Activated CD4-positive, alpha-beta memory T cell treated with anti-CD3 and anti-CD28 coated beads for 36 hours (primary cell): Measurements from ENCODE around the gene FGF1. TPM values are rescaled to one million over a fixed set of nuclear protein-coding genes. Genes with fewer than 3 reads are reported as not detected.

Experiments used
- CTCF ChIA-PET: fragments of 350-600 bp; sonication (Branson Sonifier 250); formaldehyde crosslinking; loops from one replicate; lab custom pipeline; 2021; ENCODE audit warnings: antibody characterized with exemption, inconsistent platforms; lab: Charles Lee
- POLR2A ChIA-PET: fragments of 350-600 bp; sonication (Branson Sonifier 250); formaldehyde crosslinking; loops from one replicate; lab custom pipeline; 2021; ENCODE audit warnings: antibody characterized with exemption; lab: Charles Lee
- DNase-seq: peaks from one replicate; pipeline ENCODE4 v3.0.0-alpha.2; 2020
- H3K27ac Mint-ChIP-seq: one replicate; pipeline ENCODE4 v1.8.0; 2021; ENCODE audit warnings: mixed read lengths
- H3K27me3 Mint-ChIP-seq: one replicate; pipeline ENCODE4 v1.8.0; 2021; ENCODE audit warnings: mixed read lengths
- H3K36me3 Mint-ChIP-seq: one replicate; pipeline ENCODE4 v1.8.0; 2021; ENCODE audit warnings: mixed read lengths
- H3K4me1 Mint-ChIP-seq: one replicate; pipeline ENCODE4 v1.8.0; 2021; ENCODE audit warnings: low read depth, mixed read lengths
- H3K4me3 Mint-ChIP-seq: one replicate; pipeline ENCODE4 v1.8.0; 2021; ENCODE audit warnings: mild to moderate bottlenecking, mixed read lengths
- H3K9me3 Mint-ChIP-seq: one replicate; pipeline ENCODE4 v1.8.0; 2021; ENCODE audit warnings: mixed read lengths
- intact Hi-C: fragments of 100-400 bp; cut with micrococcal nuclease; formaldehyde crosslinking; loops from one replicate; pipeline ENCODE4 v1.15.1; 2023
- total RNA-seq, 2 experiments: library from RNA; stranded (reverse); gene quantifications; one replicate each; pipeline ENCODE4 v1.2.3, GENCODE V29; 2021

Gene FGF1
- total RNA-seq, 2 experiments from 2014 or later, result not detected

GRCh38 chr5:142694092-142694856, 8.4 kb upstream of the FGF1 start:
- H3K27me3 Mint-ChIP-seq, result peaks cover 5% of the 10 kb centered on the region
- DNase-seq, result no peak
- H3K9me3 Mint-ChIP-seq, result no peaks in the 10 kb centered on the region
- intact Hi-C loops, result no loop called here
- H3K4me1 Mint-ChIP-seq, result no peaks in the 10 kb centered on the region
- ChIA-PET POLR2A (no interaction called here), CTCF (interaction anchor here (1.0 to 2.6 kb wide), 2 partner anchors 39 to 194 kb away, joined by 3 to 10 read pairs; no protein-coding TSS in a partner anchor)
- no peak overlapping the region for H3K4me3 Mint-ChIP-seq
- H3K27ac Mint-ChIP-seq, result no peak overlapping the region
- H3K36me3 Mint-ChIP-seq, result no peaks in the 10 kb centered on the region

DNA sequence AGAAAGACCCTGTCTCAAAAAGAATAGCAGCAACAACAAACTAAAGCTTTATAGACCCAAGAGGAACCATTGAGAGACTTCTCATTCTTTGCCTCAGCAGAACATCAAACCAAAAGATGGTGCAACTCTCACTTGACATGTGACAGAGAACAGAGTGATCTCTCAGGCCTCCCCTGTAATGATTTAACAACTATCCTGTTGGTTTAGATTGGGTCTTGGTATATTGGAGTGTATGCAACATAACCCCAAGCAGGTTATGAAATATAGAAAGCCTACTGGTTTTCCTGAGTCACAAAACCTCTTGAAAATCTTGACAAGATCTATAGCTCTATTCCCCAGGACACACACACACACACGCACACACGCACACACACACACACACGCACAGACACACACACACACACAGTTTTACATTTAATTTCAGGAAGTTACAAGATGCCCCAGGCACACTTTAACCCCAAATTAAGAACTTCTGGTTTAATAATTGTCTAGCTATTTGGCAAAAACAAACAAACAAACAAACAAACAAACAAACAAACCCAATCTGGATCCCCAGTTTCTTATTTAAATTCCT, 6.5 kb upstream of the FGF1 start:
- Mint-ChIP-seq H3K9me3 (no peaks in the 10 kb centered on the region), H3K27me3 (peaks cover 1% of the 10 kb centered on the region), H3K4me1 (no peaks in the 10 kb centered on the region), H3K27ac (no peak overlapping the region), H3K4me3 (no peak overlapping the region), H3K36me3 (no peaks in the 10 kb centered on the region)
- intact Hi-C loops, result no loop called here
- POLR2A ChIA-PET, result interaction anchor here (0.6 kb wide), 1 partner anchor 44 kb away, joined by 3 read pairs; no protein-coding TSS in a partner anchor
- CTCF ChIA-PET, result interaction anchor here (0.8 to 1.6 kb wide), 5 partner anchors 10 to 196 kb away, joined by 3 to 6 read pairs (median 4); no protein-coding TSS in a partner anchor
- DNase-seq, result no peak

DNA sequence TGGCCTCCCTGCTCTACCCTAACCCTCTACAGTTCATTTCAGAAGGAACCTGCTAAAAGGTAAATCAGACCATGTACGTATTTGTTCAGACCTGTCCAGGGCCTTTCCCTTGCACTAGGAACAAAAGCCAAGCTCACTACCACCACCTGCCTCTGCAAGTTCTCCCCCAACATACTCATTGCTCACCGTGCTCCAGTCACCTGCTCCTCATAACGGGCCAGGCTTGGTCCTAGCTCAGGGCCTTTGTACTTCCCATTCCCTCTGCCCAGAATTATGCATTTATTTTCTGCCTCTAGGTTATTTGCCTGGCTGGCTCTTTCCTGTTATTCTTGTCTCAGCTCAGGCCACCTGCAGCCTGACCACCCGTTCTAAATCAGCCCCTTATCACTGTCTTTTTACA, 4.8 kb upstream of the FGF1 start:
- CTCF ChIA-PET, result interaction anchor here (1.3 kb wide), 2 partner anchors 8 to 35 kb away, joined by 5 read pairs; no protein-coding TSS in a partner anchor
- POLR2A ChIA-PET, result no interaction called here
- intact Hi-C loops, result no loop called here

DNA sequence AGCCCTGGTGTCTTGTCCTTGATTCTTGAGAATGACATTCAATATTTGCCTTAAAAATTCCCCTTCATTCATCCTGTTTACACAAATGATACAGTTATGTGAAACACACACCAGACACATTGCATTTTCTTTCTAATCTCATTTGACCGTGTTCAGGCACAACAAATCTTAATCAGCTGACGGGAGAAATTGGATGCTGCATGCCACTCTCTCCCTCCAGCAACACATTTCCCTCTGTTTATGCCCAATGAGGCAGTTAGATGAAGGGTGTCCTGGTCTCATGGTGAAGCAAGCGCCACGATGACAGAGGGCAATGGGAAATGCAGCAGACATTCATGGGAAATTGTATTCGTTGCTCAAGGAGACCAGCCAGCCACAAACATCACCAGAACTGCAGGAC, 3.2 kb upstream of the FGF1 start:
- no peaks in the 10 kb centered on the region for H3K9me3 Mint-ChIP-seq
- intact Hi-C loops, result no loop called here
- CTCF ChIA-PET, result interaction anchor here (1.1 kb wide), 1 partner anchor 33 kb away, joined by 3 read pairs; no protein-coding TSS in a partner anchor
- H3K36me3 Mint-ChIP-seq, result no peaks in the 10 kb centered on the region
- POLR2A ChIA-PET, result no interaction called here
- no peak overlapping the region for H3K27ac Mint-ChIP-seq
- no peak for DNase-seq
- peaks cover 6% of the 10 kb centered on the region for H3K27me3 Mint-ChIP-seq
- H3K4me1 Mint-ChIP-seq, result no peaks in the 10 kb centered on the region
- H3K4me3 Mint-ChIP-seq, result no peak overlapping the region

More for the DNA sequence above, 4.8 kb upstream of the FGF1 start:
- no peak for DNase-seq
- no peaks in the 10 kb centered on the region for H3K4me1 Mint-ChIP-seq
- H3K4me3 Mint-ChIP-seq, result no peak overlapping the region
- no peak overlapping the region for H3K27ac Mint-ChIP-seq
- peaks cover 6% of the 10 kb centered on the region for H3K27me3 Mint-ChIP-seq
- no peaks in the 10 kb centered on the region for H3K36me3 Mint-ChIP-seq
- H3K9me3 Mint-ChIP-seq, result no peaks in the 10 kb centered on the region

GRCh38 chr5:142688281-142688989, 2.5 kb upstream of the FGF1 start:
- H3K4me1 Mint-ChIP-seq, result no peaks in the 10 kb centered on the region
- H3K27ac Mint-ChIP-seq, result no peak overlapping the region
- DNase-seq, result no peak
- no peaks in the 10 kb centered on the region for H3K36me3 Mint-ChIP-seq
- no peaks in the 10 kb centered on the region for H3K9me3 Mint-ChIP-seq
- H3K4me3 Mint-ChIP-seq, result no peak overlapping the region
- H3K27me3 Mint-ChIP-seq, result peaks cover 6% of the 10 kb centered on the region
- ChIA-PET CTCF (interaction anchor here (1.1 kb wide), 1 partner anchor 32 kb away, joined by 3 read pairs; no protein-coding TSS in a partner anchor), POLR2A (no interaction called here)
- intact Hi-C loops, result no loop called here

DNA sequence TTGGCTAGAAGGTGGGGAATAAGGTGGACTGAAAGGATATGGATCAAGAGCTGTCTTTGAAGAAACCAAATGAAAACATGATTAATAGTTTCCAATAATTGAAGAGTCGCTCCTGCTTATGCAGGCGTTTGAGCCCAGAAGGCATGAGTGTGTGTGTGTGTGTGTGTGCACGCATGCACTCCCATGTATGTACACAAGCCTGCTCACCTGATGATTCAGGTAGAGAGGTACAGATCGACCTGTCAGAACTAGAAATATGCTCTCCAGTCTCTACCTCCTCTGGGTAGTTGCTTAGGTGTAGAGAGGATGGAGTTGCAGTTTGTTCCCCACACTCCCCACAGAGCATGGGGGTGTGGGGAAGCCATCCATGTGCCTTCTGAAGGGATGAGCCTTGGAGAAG, 1.1 kb upstream of the FGF1 start:
- no peak overlapping the region for H3K4me3 Mint-ChIP-seq
- H3K27me3 Mint-ChIP-seq, result peaks cover 6% of the 10 kb centered on the region
- H3K27ac Mint-ChIP-seq, result no peak overlapping the region
- ChIA-PET POLR2A (no interaction called here), CTCF (interaction anchor here (0.9 to 2.8 kb wide), 2 partner anchors 12 to 26 kb away, joined by 4 to 8 read pairs; no protein-coding TSS in a partner anchor)
- H3K36me3 Mint-ChIP-seq, result no peaks in the 10 kb centered on the region
- H3K4me1 Mint-ChIP-seq, result no peaks in the 10 kb centered on the region
- intact Hi-C loops, result no loop called here
- H3K9me3 Mint-ChIP-seq, result no peaks in the 10 kb centered on the region
- DNase-seq, result no peak

DNA sequence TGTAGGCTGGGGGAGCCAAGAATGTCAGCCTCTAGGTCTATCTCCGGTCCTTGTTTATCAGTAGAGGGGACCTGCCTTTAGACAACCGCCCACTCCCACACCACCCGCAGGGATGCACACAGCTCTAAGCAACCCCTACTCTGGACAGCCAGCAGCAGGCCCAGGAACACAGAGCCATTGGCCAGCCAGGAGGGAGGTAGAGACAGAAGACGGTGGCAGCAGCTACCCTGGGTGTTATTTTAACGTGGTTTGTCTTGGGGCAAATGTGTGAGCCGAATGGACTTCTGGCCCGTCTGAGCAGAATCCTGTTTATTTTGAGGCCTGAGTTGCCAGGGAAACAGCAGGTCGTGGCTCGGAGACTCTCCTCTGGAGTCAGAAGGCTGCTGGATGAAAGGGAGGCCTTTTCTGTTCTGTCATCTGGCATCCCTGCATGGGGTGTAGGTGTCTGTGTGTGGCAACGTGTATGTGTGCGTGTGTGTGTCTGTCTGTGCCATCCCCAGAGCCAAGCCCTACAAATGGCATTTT, 382 bp upstream of the FGF1 start:
- POLR2A ChIA-PET, result no interaction called here
- no peak overlapping the region for H3K4me3 Mint-ChIP-seq

DNA sequence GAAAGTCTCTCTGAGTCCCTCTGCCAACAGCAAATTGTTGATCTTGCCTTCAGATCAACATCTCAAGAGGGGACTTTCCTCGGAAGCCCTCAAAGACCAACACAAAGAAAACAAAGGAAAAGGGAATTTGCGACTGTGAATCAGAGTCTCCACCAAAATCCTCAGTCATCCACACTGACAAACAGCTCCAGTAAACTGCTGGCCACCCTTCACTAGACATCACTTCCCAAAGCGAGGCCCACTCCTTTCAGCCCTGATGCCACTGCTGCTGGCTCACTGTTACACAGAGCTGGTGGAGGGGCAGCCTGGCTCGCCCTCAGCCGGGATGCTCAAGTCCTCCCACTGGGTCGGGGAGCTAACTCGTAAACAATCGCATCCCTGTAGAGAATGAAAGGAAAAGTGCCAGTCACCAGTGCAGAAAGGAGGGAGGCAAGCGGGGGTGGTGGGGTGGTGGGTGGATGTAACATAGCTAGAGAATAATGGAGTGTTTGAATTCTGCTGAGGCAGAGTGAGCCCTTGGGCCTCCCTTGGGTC, 1.3 kb downstream of the FGF1 start:
- intact Hi-C loops, result no loop called here
- H3K36me3 Mint-ChIP-seq, result no peaks in the 10 kb centered on the region

More for the DNA sequence above, 382 bp upstream of the FGF1 start:
- no peak overlapping the region for H3K27ac Mint-ChIP-seq
- CTCF ChIA-PET, result interaction anchor here (0.9 to 2.8 kb wide), 2 partner anchors 13 to 27 kb away, joined by 4 to 8 read pairs; no protein-coding TSS in a partner anchor
- intact Hi-C loops, result no loop called here
- H3K4me1 Mint-ChIP-seq, result no peaks in the 10 kb centered on the region
- H3K27me3 Mint-ChIP-seq, result peaks cover 6% of the 10 kb centered on the region
- no peaks in the 10 kb centered on the region for H3K9me3 Mint-ChIP-seq
- no peaks in the 10 kb centered on the region for H3K36me3 Mint-ChIP-seq
- DNase-seq, result no peak

DNA sequence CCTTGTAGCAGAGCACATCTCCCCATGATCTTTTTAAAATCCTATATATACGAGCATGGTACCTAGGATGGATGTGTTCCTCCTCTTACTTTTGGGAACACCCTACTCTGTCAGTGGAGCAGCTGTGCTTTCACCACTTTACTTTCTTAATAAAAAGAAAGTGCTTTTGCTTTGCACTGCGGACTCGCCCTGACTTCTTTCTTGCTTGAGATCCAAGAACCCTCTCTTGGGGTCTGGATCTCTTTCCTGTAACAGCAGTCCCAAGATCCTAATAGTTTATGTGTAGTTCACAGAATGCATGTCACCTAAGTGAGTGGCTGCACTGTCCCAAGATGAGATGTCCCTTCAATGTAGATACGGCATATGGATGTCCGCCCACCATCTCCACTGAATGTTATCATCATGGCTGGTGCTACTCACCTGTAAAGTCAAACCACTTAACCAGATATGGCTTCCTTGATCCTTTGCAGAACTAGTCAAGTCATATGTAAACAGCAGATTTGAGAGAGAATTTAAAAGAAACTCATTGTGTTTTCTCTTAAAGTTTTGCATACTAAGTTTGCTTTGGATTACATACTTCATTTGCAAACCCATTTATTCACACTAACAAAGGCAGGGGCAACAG, 1.9 kb downstream of the FGF1 start:
- H3K27me3 Mint-ChIP-seq, result peaks cover 5% of the 10 kb centered on the region
- no peak overlapping the region for H3K4me3 Mint-ChIP-seq
- ChIA-PET CTCF (interaction anchor here (1.2 kb wide), 1 partner anchor 14 kb away, joined by 5 read pairs; no protein-coding TSS in a partner anchor), POLR2A (no interaction called here)
- H3K4me1 Mint-ChIP-seq, result no peaks in the 10 kb centered on the region
- DNase-seq, result no peak
- intact Hi-C loops, result no loop called here
- H3K36me3 Mint-ChIP-seq, result no peaks in the 10 kb centered on the region
- H3K9me3 Mint-ChIP-seq, result no peaks in the 10 kb centered on the region
- no peak overlapping the region for H3K27ac Mint-ChIP-seq

More for the DNA sequence above, 1.3 kb downstream of the FGF1 start:
- no peaks in the 10 kb centered on the region for H3K4me1 Mint-ChIP-seq
- ChIA-PET POLR2A (no interaction called here), CTCF (interaction anchor here (1.1 to 2.8 kb wide), 3 partner anchors 14 to 29 kb away, joined by 5 to 8 read pairs (median 6); no protein-coding TSS in a partner anchor)
- no peak overlapping the region for H3K4me3 Mint-ChIP-seq
- peaks cover 6% of the 10 kb centered on the region for H3K27me3 Mint-ChIP-seq
- no peak overlapping the region for H3K27ac Mint-ChIP-seq
- no peak for DNase-seq
- no peaks in the 10 kb centered on the region for H3K9me3 Mint-ChIP-seq

GRCh38 chr5:142683116-142683515, 2.8 kb downstream of the FGF1 start:
- H3K4me3 Mint-ChIP-seq, result no peak overlapping the region
- H3K4me1 Mint-ChIP-seq, result no peaks in the 10 kb centered on the region
- no peaks in the 10 kb centered on the region for H3K36me3 Mint-ChIP-seq
- H3K27me3 Mint-ChIP-seq, result peaks cover 5% of the 10 kb centered on the region
- no peak overlapping the region for H3K27ac Mint-ChIP-seq
- ChIA-PET POLR2A (no interaction called here), CTCF (interaction anchor here (1.0 kb wide), 1 partner anchor 16 kb away, joined by 4 read pairs; no protein-coding TSS in a partner anchor)
- H3K9me3 Mint-ChIP-seq, result no peaks in the 10 kb centered on the region
- DNase-seq, result no peak
- intact Hi-C loops, result no loop called here

DNA sequence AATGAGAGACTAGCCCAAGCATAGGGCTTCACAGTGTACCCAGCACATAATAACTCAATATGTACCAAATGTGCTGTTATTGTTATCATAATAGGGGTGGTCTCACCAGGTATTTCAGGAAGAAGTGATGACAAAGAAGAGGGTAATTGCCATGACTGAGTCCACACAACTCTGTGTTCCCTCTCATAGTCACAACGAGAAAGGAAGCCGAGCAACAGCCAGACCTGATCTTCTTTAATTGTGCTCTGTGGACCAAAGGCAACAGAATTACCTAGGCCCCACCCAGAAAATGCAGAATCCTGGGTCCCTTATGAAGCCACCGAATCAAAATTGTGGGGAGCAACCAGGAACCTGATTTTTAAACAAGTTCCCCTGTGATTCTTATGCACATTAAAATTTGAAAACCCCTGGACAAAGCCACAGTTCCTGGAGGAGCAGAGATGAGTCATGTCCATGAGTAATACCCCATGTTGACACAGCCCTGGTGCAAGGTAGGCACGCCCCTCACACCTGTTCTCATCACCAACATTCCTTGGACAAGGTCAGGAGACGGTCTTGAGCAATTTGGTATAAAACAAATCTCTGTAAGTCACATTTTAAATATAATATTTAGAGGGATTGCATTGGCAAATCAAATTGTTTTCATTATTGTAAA, 5.2 kb downstream of the FGF1 start:
- no peak for DNase-seq
- no peak overlapping the region for H3K27ac Mint-ChIP-seq
- no peaks in the 10 kb centered on the region for H3K36me3 Mint-ChIP-seq
- no peaks in the 10 kb centered on the region for H3K27me3 Mint-ChIP-seq
- no peak overlapping the region for H3K4me3 Mint-ChIP-seq
- H3K9me3 Mint-ChIP-seq, result no peaks in the 10 kb centered on the region
- intact Hi-C loops, result no loop called here
- no peaks in the 10 kb centered on the region for H3K4me1 Mint-ChIP-seq
- ChIA-PET POLR2A (no interaction called here), CTCF (interaction anchor here (1.3 kb wide), 1 partner anchor 25 kb away, joined by 5 read pairs; no protein-coding TSS in a partner anchor)
